Subcutaneous abdominal adipose tissue (tissue), 5 donors: ENCODE measurements around the gene ADD1.

Experiments
- H3K27ac ChIP-seq: one replicate; pipeline ENCODE4 v1.7.0; 2013; ENCODE audit warnings: low read depth, mild to moderate bottlenecking, inconsistent platforms, low read length, moderate library complexity
- H3K27me3 ChIP-seq, 5 donors: one replicate each; pipeline ENCODE4 v1.7.0; 2013; ENCODE audit warnings: low read length in 5 of 5, inconsistent platforms in 1 of 5; ENCODE audit not compliant: control insufficient read depth in 5 of 5, insufficient read depth in 4 of 5
- H3K36me3 ChIP-seq, 5 donors: one replicate each; pipeline ENCODE4 v1.7.0; 2013; ENCODE audit warnings: low read length in 5 of 5; ENCODE audit not compliant: control insufficient read depth in 5 of 5, insufficient read depth in 5 of 5
- H3K4me1 ChIP-seq, 5 donors: one replicate each; pipeline ENCODE4 v1.7.0; 2013; ENCODE audit warnings: low read length in 5 of 5, mild to moderate bottlenecking in 3 of 5, moderate library complexity in 1 of 5; ENCODE audit not compliant: control insufficient read depth in 5 of 5, insufficient read depth in 5 of 5
- H3K4me3 ChIP-seq, 5 donors: one replicate each; pipeline ENCODE4 v1.7.0; 2013; ENCODE audit warnings: low read length in 5 of 5, low read depth in 1 of 5
- H3K9ac ChIP-seq, 5 donors: one replicate each; pipeline ENCODE4 v1.7.0; 2013; ENCODE audit warnings: low read length in 5 of 5, mild to moderate bottlenecking in 4 of 5, moderate library complexity in 3 of 5
- H3K9me3 ChIP-seq, 5 donors: one replicate each; pipeline ENCODE4 v1.7.0; 2013; ENCODE audit warnings: low read length in 5 of 5; ENCODE audit not compliant: control insufficient read depth in 5 of 5
- donor health status: healthy.
- donor health status: healthy.
- donor health status: healthy.
- donor health status: healthy.
- donor health status: healthy.

Gene ADD1

DNA sequence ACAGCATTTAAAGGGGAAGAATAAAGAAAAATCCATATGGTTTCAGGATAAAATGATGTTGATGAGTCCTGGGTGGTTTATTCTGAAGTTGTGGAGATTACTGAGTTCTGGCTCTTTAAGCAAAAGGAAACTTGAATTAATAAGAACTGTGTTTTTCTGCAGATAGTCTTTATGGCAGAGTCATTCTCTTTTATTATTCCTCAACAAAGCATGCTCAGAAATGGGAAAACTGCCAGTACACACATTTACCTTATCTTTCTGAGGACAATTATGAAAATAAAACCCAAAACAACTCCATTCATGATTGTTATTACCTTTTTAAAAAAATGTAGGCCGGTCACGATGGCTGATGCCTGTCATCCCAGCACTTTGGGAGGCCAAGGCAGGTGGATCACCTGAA, 58.5 kb downstream of the ADD1 start:
- Histone ChIP-seq H3K9me3 (no peaks in the 10 kb centered on the region), H3K4me1 (no peaks in the 10 kb centered on the region), H3K27ac (no peak overlapping the region), H3K9ac (no peak overlapping the region), H3K27me3 (no peaks in the 10 kb centered on the region), H3K4me3 (no peak overlapping the region), H3K36me3 (peaks cover 32 to 93% (median 84%) of the 10 kb centered on the region in 5 donors)

DNA sequence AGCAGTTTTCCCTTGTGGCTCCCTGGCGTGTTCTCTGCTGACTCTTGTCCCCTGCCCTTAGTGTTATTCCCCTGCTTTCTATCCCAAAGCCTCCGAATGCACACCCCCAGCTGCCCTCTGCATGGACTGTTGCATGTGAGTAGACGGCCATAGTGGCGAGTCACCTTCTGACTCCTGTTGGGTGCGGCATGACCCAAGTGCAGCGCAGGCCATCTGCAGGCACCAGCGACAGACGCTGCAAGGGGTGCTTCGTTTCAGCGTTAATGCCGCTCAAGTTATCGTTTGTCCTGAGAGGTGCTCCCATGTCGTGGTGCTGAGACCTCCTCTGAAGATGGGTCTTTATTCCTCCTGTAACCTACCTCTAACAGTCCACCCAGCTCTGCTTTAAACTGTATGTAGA, 61.9 kb downstream of the ADD1 start:
- no peaks in the 10 kb centered on the region for H3K9me3 ChIP-seq
- H3K4me3 ChIP-seq: no peak overlapping the region
- H3K9ac ChIP-seq: no peak overlapping the region
- H3K27ac ChIP-seq: no peak overlapping the region
- no peaks in the 10 kb centered on the region for H3K27me3 ChIP-seq
- H3K4me1 ChIP-seq: peaks cover 0 to 4% (median 0%) of the 10 kb centered on the region in 5 donors
- peaks cover 19 to 94% (median 85%) of the 10 kb centered on the region in 5 donors for H3K36me3 ChIP-seq

DNA sequence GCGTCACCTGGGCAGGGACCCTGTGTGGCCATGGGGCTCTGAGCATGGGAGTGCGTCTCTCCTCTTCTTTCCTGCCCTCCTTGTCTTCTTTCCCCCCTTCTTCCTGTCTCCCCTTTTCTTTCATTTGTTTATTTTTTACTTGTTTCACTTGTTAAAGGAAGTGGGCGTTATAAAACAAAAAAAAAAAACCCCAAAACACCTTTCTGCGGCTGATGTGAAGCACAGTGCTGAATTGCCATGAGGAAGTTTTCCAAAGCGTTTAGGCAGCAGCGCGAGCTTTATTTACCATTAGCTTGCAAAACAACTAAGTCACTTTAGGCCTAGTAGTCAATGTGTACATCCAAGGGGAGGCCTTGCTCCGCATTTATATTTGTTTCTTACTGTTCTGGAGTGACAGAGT, 62.6 kb downstream of the ADD1 start:
- H3K27ac ChIP-seq: no peak overlapping the region
- H3K36me3 ChIP-seq: peaks cover 19 to 94% (median 85%) of the 10 kb centered on the region in 5 donors
- H3K9me3 ChIP-seq: no peaks in the 10 kb centered on the region
- no peak overlapping the region for H3K9ac ChIP-seq
- H3K27me3 ChIP-seq: no peaks in the 10 kb centered on the region
- H3K4me3 ChIP-seq: no peak overlapping the region
- H3K4me1 ChIP-seq: peaks cover 0 to 4% (median 0%) of the 10 kb centered on the region in 5 donors

DNA sequence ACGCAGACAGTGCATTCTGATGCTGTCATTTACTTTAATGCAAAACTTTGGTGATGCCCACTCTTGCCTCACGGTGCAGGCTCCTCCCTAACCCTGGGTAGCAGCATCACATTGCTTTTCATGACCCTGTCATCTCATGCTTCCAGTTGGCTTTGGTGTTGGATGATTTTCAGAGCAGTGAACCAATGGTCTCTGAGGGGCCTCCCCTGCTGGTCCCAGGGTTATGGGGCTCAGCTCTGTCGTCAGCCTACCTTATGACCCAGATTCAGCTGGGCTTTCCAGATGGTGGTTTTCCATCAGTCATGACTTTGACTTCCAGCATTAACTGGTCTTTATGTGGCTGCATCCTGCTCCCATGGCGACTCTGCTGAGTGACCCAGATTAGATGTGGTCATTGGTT, 63.6 kb downstream of the ADD1 start:
- Histone ChIP-seq H3K27ac (no peak overlapping the region), H3K4me1 (peaks cover 0 to 4% (median 0%) of the 10 kb centered on the region in 5 donors), H3K36me3 (peaks cover 16 to 93% (median 90%) of the 10 kb centered on the region in 5 donors), H3K27me3 (no peaks in the 10 kb centered on the region), H3K4me3 (no peak overlapping the region), H3K9ac (no peak overlapping the region), H3K9me3 (no peaks in the 10 kb centered on the region)

DNA sequence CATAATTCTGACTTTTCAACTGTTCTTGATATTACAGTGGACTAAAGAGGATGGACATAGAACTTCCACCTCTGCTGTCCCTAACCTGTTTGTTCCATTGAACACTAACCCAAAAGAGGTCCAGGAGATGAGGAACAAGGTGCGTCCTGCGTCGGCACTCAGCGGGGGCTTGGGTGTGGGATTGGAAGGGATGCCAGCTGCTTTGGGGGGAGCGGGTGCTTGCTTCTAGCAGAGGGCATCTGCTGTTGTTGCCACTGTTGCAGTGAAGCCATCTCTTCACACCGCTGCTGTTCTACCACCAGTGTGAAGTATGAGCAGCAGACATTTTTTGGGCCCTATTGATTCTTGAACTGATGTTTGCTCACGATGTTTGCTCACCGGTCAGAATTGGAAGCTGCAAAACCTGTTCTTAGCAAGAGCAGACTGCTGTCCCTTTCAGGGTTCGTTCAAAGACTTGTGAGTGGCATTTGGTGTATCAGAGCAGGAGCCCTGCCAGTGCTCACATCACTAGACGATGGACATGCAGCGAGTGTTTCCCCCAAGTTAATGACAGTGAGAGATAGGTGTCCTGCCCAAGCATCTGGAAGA, 64.2 kb downstream of the ADD1 start:
- H3K27ac ChIP-seq: no peak overlapping the region
- H3K4me1 ChIP-seq: peaks cover 0 to 4% (median 0%) of the 10 kb centered on the region in 5 donors
- no peaks in the 10 kb centered on the region for H3K27me3 ChIP-seq
- no peaks in the 10 kb centered on the region for H3K9me3 ChIP-seq
- H3K36me3 ChIP-seq: peaks cover 16 to 96% (median 89%) of the 10 kb centered on the region in 5 donors
- H3K9ac ChIP-seq: no peak overlapping the region
- H3K4me3 ChIP-seq: no peak overlapping the region

DNA sequence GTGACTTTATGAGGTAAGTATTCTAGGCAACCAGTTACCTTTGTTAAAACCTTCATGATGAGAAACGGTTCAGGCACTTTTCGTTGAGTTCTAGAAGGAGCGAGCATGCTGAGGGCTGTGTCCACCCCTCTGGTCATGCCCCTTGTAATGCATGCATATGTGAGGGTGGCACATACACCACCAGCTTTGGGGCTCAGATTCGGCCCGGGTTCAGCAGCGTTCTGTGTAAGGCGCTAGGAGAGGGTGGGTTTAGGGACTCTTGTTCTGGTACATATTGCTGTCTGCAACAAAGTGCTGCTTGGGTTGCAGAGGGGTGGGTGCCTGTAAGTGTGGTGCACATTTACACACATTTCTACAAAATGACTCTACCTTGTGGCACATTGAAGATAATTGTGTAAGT, 65.0 kb downstream of the ADD1 start:
- Histone ChIP-seq H3K36me3 (peaks cover 16 to 97% (median 89%) of the 10 kb centered on the region in 5 donors), H3K27me3 (no peaks in the 10 kb centered on the region), H3K9ac (no peak overlapping the region), H3K4me3 (no peak overlapping the region), H3K4me1 (peaks cover 0 to 6% (median 0%) of the 10 kb centered on the region in 5 donors), H3K9me3 (no peaks in the 10 kb centered on the region), H3K27ac (no peak overlapping the region)

DNA sequence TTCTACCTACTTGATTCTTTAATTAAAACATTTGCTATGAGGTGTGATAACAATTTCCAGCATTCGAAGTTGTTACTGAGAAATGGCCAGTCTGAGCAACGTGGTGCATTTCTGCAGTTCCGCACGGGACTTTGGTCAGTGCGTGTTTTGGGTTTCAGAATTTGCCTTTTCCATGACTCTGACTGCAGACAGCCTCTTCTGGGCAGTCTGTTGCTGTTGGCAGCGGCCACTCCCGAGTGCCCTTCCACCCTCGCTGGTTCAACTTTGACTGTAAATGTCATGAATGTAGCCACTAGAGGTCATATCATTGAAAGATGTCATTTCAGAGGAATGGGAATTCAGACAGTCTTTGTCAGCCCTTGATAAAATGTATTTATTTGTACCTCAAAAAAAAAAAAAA, 65.9 kb downstream of the ADD1 start:
- Histone ChIP-seq H3K9me3 (no peaks in the 10 kb centered on the region), H3K4me3 (no peak overlapping the region), H3K27ac (no peak overlapping the region), H3K27me3 (no peaks in the 10 kb centered on the region), H3K36me3 (peaks cover 8 to 96% (median 88%) of the 10 kb centered on the region in 5 donors), H3K4me1 (peaks cover 0 to 13% (median 5%) of the 10 kb centered on the region in 5 donors), H3K9ac (no peak overlapping the region)

DNA sequence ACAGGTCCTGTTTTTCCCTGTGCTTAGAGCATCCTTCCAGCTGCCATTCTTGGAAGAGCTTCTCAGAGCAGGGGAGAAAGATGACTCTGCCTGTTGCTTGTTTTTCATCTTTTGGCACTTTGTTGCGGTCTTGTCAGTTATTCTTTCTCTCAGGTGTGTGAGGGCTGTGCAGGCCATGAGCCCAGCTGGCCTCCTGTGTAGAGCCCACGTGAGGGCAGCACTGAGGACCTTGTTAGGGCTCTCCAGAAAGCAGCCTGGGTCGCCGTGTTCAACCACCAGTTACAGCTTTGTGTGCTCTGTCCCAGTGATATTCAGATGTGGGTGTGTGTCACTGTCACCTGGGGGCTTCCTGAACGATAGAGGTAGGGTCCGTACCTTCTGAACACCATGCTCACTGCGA, 66.8 kb downstream of the ADD1 start:
- H3K9me3 ChIP-seq: no peaks in the 10 kb centered on the region
- no peaks in the 10 kb centered on the region for H3K27me3 ChIP-seq
- peaks cover 0 to 13% (median 5%) of the 10 kb centered on the region in 5 donors for H3K4me1 ChIP-seq
- H3K9ac ChIP-seq: no peak overlapping the region
- no peak overlapping the region for H3K27ac ChIP-seq
- H3K36me3 ChIP-seq: peaks cover 7 to 96% (median 85%) of the 10 kb centered on the region in 5 donors
- H3K4me3 ChIP-seq: no peak overlapping the region

DNA sequence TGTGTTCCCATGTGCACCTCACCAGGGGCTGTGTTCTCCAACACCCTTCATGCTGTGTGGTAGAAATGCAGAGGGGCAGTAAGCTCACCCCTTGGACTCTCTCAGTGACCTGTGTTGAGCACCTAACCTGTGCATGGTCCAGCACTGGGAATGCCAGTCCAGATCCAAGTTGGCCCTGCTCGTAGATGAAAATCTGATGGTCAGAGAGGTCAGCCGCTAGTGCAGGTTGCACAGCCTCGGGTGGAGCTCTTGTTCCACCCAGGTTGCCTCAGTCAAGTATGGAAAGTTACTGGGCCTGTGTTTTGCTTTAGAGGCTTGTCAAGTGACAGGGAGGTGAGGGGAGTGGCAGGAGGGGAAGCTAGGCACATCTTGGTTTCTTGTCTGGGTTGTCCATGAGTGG, 68.2 kb downstream of the ADD1 start:
- Histone ChIP-seq H3K4me3 (no peak overlapping the region), H3K27ac (no peak overlapping the region), H3K9me3 (no peaks in the 10 kb centered on the region), H3K9ac (no peak overlapping the region), H3K36me3 (peaks cover 5 to 94% (median 80%) of the 10 kb centered on the region in 5 donors), H3K27me3 (no peaks in the 10 kb centered on the region), H3K4me1 (peaks cover 0 to 13% (median 5%) of the 10 kb centered on the region in 5 donors)

DNA sequence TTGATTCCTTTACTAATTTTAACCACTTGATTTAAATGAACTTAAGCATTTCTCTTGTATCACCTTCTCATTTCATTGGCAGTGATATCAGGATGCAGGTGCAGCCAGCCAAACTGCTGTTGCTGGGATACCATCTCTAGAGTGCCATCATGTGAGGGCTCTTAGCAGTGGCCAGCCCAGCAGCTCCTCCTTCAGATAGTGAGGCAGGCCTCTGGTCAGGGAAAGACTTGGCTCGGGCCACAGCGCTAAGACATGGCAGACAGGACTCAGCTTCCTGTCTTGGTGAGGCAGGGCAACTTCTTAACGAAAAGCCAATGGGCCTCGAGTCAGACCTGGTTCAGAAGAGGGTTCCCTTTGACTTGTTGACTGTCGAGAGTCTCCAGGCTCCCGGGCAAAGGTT, 69.5 kb downstream of the ADD1 start:
- peaks cover 4 to 82% (median 68%) of the 10 kb centered on the region in 5 donors for H3K36me3 ChIP-seq
- H3K4me3 ChIP-seq: no peak overlapping the region
- no peak overlapping the region for H3K27ac ChIP-seq
- H3K4me1 ChIP-seq: peaks cover 0 to 13% (median 5%) of the 10 kb centered on the region in 5 donors
- H3K9ac ChIP-seq: no peak overlapping the region
- no peaks in the 10 kb centered on the region for H3K9me3 ChIP-seq
- no peaks in the 10 kb centered on the region for H3K27me3 ChIP-seq
